GM19351 (cell line): ENCODE measurements around the gene MUTYH.

ENCODE experiments used
- ATAC-seq: cut with Tn5 transposase; IDR thresholded peaks from one replicate; pipeline ENCODE4 v1.9.1; 2021; ENCODE audit warnings: mild to moderate bottlenecking, moderate library complexity; ENCODE audit not compliant: unreplicated experiment

The MUTYH gene

GRCh38 chr1:45282351-45282750 lies 57.9 kb downstream of the MUTYH start:
- ATAC-seq: no peak
